OCI-LY7 (cell line): Measurements from ENCODE around the gene PLD5. TPM values are rescaled to one million over a fixed set of nuclear protein-coding genes. Genes with fewer than 3 reads are reported as not detected.
"Not testable (repeated sequence)": the region's sequence is repeated elsewhere in the genome, so short reads cannot be mapped to it uniquely, and the experiment has no call there.

Source experiments
- BruUV-seq: library from RNA; stranded (reverse); fragments of 400-500 nt; replicated peaks from 2 replicates; lab custom pipeline; 2021; lab: Mats Ljungman, UMichigan
- CTCF ChIA-PET: fragments of 300-600 bp; sonication (Branson Sonifier 250); formaldehyde crosslinking; loops from one replicate; lab custom pipeline; 2022; ENCODE audit warnings: antibody characterized with exemption; ENCODE audit not compliant: unreplicated experiment; lab: Charles Lee
- POLR2A ChIA-PET: fragments of 300-600 bp; sonication (Branson Sonifier 250); formaldehyde crosslinking; loops from one replicate; lab custom pipeline; 2022; ENCODE audit warnings: antibody characterized with exemption; lab: Charles Lee
- DNase-seq: peaks from one replicate; pipeline ENCODE4 v3.0.0-alpha.2; 2015; ENCODE audit warnings: low spot score
- H2AFZ ChIP-seq: fragments of 200-600 bp; sonication (generic), shearing (Covaris generic); 2 replicates; pipeline ENCODE4 v1.6.1; 2014; ENCODE audit warnings: mild to moderate bottlenecking, antibody characterized with exemption, low read length, moderate library complexity
- H3K27ac ChIP-seq: fragments of 200-600 bp; sonication (generic); 2 replicates; pipeline ENCODE4 v1.5.1; 2014; ENCODE audit warnings: mixed run types, low read depth, mild to moderate bottlenecking, moderate library complexity, low read length, inconsistent platforms; ENCODE audit not compliant: poor library complexity, severe bottlenecking
- H3K36me3 ChIP-seq: fragments of 200-600 bp; sonication (generic); 2 replicates; pipeline ENCODE4 v1.6.1; 2014; ENCODE audit warnings: mild to moderate bottlenecking, antibody characterized with exemption, low read length, moderate library complexity, mixed read lengths; ENCODE audit not compliant: insufficient read depth
- H3K4me1 ChIP-seq: fragments of 200-600 bp; sonication (generic); 2 replicates; pipeline ENCODE4 v1.5.1; 2014; ENCODE audit warnings: mild to moderate bottlenecking, low read length; ENCODE audit not compliant: insufficient read depth, poor library complexity, severe bottlenecking
- H3K4me2 ChIP-seq: fragments of 200-600 bp; sonication (generic); 2 replicates; pipeline ENCODE4 v1.6.1; 2014; ENCODE audit warnings: mild to moderate bottlenecking, low read length
- H3K4me3 ChIP-seq: fragments of 200-600 bp; sonication (generic); 2 replicates; pipeline ENCODE4 v1.5.1; 2014; ENCODE audit warnings: mild to moderate bottlenecking, low read depth, low read length; ENCODE audit not compliant: poor library complexity, severe bottlenecking
- H3K79me2 ChIP-seq: fragments of 200-600 bp; sonication (generic); 2 replicates; pipeline ENCODE4 v1.6.1; 2016; ENCODE audit warnings: low read depth, mild to moderate bottlenecking, low read length, moderate library complexity, mixed read lengths; ENCODE audit not compliant: insufficient read depth
- H3K9me2 ChIP-seq: fragments of 200-600 bp; sonication (generic); 2 replicates; pipeline ENCODE4 v1.6.1; 2016; ENCODE audit warnings: mild to moderate bottlenecking, low read length, mixed read lengths; ENCODE audit not compliant: insufficient read depth
- H3K9me3 ChIP-seq: fragments of 200-600 bp; sonication (generic); 2 replicates; pipeline ENCODE4 v1.6.1; 2014; ENCODE audit warnings: mild to moderate bottlenecking, mixed run types, low read length, mixed read lengths
- H4K20me1 ChIP-seq: fragments of 200-600 bp; sonication (generic); 2 replicates; pipeline ENCODE4 v1.6.1; 2014; ENCODE audit warnings: mild to moderate bottlenecking, antibody characterized with exemption, low read length, moderate library complexity, mixed read lengths; ENCODE audit not compliant: insufficient read depth
- EZH2phosphoT487 ChIP-seq: fragments of 200-600 bp; sonication (generic); IDR thresholded peaks from 2 replicates; pipeline ENCODE4 v1.6.1; 2018; ENCODE audit warnings: low read depth, borderline replicate concordance, mild to moderate bottlenecking, mixed run types, antibody characterized with exemption, low read length, moderate library complexity, mixed read lengths
- intact Hi-C: fragments of 100-400 bp; cut with micrococcal nuclease; formaldehyde crosslinking; loops from one replicate; pipeline ENCODE4 v1.10.0; 2022; ENCODE audit not compliant: unreplicated experiment
- total RNA-seq, 2 experiments: library from RNA; depleted of rRNA in 1 of 2; stranded (reverse); fragments of >200 nt in 1 of 2; shearing (Covaris generic) in 1 of 2; gene quantifications; 2 replicates each; pipeline ENCODE4 v1.2.3, GENCODE V29; 2014 to 2022
- TF ChIP-seq, protein P1 (sequence below): fragments of 200-600 bp; sonication (generic); conservative IDR thresholded peaks from 2 replicates; pipeline ENCODE4 v1.5.1; 2014; ENCODE audit warnings: mild to moderate bottlenecking, antibody characterized with exemption, low read length, moderate library complexity, mixed read lengths

Gene PLD5
- total RNA-seq, 2 experiments from 2014 or later: not detected

DNA sequence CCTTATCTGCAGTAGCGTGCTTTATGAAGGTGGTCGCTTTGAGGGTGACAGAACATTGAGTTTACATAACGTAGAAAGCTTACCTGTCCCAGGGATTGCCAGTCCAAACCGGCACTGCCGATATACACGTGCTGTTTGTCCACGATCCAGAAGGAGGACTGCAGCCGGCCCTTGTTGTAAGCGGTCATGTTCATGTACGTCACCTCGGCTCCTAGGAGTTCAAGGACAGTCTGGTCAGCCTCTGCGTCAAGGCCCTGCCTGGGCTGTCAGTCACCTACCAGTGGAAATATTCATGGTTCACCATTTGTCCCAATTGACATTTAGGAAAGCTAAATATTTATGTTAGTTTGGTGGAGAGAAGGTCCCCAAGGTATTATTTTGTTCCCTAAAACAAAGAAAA lies 304.6 kb downstream of the PLD5 start:
- intact Hi-C loops: no loop called here
- no TSS peak for BruUV-seq
- no peak overlapping the region for H3K4me3 ChIP-seq
- DNase-seq: no peak
- no peak overlapping the region for H3K4me2 ChIP-seq
- H3K4me1 ChIP-seq: no peaks in the 10 kb centered on the region
- no peak overlapping the region for H2AFZ ChIP-seq
- H3K36me3 ChIP-seq: no peaks in the 10 kb centered on the region
- no peaks in the 10 kb centered on the region for H4K20me1 ChIP-seq
- no peak for TF ChIP-seq EZH2phosphoT487
- TF ChIP-seq, protein P1, sequence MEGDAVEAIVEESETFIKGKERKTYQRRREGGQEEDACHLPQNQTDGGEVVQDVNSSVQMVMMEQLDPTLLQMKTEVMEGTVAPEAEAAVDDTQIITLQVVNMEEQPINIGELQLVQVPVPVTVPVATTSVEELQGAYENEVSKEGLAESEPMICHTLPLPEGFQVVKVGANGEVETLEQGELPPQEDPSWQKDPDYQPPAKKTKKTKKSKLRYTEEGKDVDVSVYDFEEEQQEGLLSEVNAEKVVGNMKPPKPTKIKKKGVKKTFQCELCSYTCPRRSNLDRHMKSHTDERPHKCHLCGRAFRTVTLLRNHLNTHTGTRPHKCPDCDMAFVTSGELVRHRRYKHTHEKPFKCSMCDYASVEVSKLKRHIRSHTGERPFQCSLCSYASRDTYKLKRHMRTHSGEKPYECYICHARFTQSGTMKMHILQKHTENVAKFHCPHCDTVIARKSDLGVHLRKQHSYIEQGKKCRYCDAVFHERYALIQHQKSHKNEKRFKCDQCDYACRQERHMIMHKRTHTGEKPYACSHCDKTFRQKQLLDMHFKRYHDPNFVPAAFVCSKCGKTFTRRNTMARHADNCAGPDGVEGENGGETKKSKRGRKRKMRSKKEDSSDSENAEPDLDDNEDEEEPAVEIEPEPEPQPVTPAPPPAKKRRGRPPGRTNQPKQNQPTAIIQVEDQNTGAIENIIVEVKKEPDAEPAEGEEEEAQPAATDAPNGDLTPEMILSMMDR: no peak
- H3K9me2 ChIP-seq: no peaks in the 10 kb centered on the region
- H3K27ac ChIP-seq: no peak overlapping the region
- ChIA-PET CTCF (no interaction called here), POLR2A (no interaction called here)
- no peaks in the 10 kb centered on the region for H3K79me2 ChIP-seq
- no peaks in the 10 kb centered on the region for H3K9me3 ChIP-seq

DNA sequence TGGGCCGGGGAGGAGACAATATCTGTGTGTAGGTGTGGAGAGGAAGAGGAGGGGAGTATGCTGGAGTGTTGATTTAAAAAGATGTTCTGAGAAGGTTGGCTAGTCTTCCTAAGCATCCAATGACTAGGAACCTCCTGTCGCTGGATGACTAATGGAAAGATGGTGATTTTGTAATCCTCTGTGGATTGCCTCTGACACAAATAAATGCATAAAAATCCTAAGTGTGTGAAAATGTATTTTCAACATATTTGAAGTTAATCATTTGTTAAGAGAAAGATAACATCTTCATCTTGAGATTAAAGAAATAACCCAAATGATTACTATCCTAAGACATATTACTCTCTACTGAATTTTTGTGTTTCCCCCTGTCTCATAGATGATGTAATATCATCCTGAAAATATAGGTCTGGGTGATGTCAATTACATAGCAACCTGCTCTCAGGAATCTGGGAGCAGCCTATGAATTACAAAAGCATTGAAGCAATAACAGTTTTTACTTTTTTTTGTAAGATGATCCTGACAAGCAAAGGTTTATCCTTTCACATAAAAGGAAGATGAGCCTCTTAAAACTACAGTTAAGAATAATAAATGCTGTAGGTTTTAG lies 305.1 kb downstream of the PLD5 start:
- intact Hi-C loops: no loop called here
- no peaks in the 10 kb centered on the region for H3K9me2 ChIP-seq
- H3K79me2 ChIP-seq: no peaks in the 10 kb centered on the region
- TF ChIP-seq, protein P1: no peak
- no peak for TF ChIP-seq EZH2phosphoT487
- no peak overlapping the region for H3K4me3 ChIP-seq
- H2AFZ ChIP-seq: no peak overlapping the region
- H3K27ac ChIP-seq: no peak overlapping the region
- H4K20me1 ChIP-seq: no peaks in the 10 kb centered on the region
- POLR2A ChIA-PET: no interaction called here
- no peak for DNase-seq
- no peaks in the 10 kb centered on the region for H3K36me3 ChIP-seq
- no peak overlapping the region for H3K4me2 ChIP-seq
- CTCF ChIA-PET: no interaction called here
- no peaks in the 10 kb centered on the region for H3K9me3 ChIP-seq
- no peaks in the 10 kb centered on the region for H3K4me1 ChIP-seq
- BruUV-seq: no TSS peak

DNA sequence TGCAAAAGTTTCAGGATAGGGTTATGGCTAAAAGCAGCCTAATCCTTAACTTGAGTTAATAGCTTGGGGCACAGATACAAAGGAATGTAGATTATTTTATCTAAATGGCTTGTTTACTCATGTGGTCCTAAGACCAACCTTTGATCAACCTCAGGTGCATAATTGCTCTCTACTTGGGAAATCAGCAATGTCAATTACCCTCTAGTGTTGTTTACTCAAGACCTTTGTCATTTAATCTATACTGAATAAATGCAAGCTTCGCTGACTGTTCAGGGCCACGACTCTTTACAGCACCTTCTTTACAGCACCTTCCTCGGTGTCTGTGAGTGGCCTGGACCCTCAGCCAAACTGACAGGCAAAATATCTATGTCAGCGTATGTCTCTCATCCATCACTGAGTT lies 308.1 kb downstream of the PLD5 start:
- TF ChIP-seq, protein P1: no peak
- TF ChIP-seq EZH2phosphoT487: no peak
- no peaks in the 10 kb centered on the region for H3K79me2 ChIP-seq
- no peaks in the 10 kb centered on the region for H3K9me2 ChIP-seq
- intact Hi-C loops: no loop called here
- H4K20me1 ChIP-seq: no peaks in the 10 kb centered on the region
- no peaks in the 10 kb centered on the region for H3K9me3 ChIP-seq
- H3K4me3 ChIP-seq: no peak overlapping the region
- no peaks in the 10 kb centered on the region for H3K4me1 ChIP-seq
- BruUV-seq: no TSS peak
- H2AFZ ChIP-seq: no peak overlapping the region
- ChIA-PET POLR2A (no interaction called here), CTCF (no interaction called here)
- no peak for DNase-seq
- H3K27ac ChIP-seq: no peak overlapping the region
- no peaks in the 10 kb centered on the region for H3K36me3 ChIP-seq
- H3K4me2 ChIP-seq: no peak overlapping the region

DNA sequence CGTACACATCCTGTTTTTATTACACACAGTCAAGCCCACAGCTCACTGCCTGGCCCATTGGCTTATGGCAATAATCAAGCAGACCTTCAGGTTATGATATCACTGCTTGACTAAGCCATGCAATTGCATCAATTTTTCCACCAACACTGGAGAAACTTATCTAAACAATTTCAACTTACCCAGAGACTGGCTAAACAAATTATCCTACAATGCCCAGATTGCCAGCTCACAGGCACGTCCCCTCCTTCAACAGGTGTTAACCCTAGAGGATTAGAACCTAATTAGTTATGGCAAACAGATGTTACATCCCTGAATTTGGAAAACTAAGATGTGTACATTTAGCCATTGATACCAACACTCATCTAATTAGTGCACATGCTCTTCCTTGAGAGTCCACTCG lies 310.0 kb downstream of the PLD5 start:
- BruUV-seq, H3K36me3 ChIP-seq, H3K9me3 ChIP-seq, CTCF ChIA-PET, H3K79me2 ChIP-seq, H3K9me2 ChIP-seq, H2AFZ ChIP-seq, H3K27ac ChIP-seq, DNase-seq, H3K4me3 ChIP-seq, H3K4me1 ChIP-seq, H3K4me2 ChIP-seq, H4K20me1 ChIP-seq, intact Hi-C loops: not testable (repeated sequence)
- POLR2A ChIA-PET: interaction anchor here (0.7 kb wide), 3 partner anchors 12 to 1634 kb away, joined by 3 to 8 read pairs (median 3); no protein-coding TSS in a partner anchor
